SU-DHL-6 (cell line): Measurements from ENCODE around the gene IFITM1.

Experiments
- EZH2phosphoT487 ChIP-seq: fragments of 200-600 bp; sonication (generic), shearing (Covaris generic); conservative IDR thresholded peaks from 2 replicates; pipeline ENCODE4 v1.6.1; 2018; ENCODE audit warnings: mild to moderate bottlenecking, antibody characterized with exemption, low read length, moderate library complexity, mixed read lengths
- TF ChIP-seq, protein P1 (sequence below): fragments of 200-600 bp; sonication (generic); IDR thresholded peaks from one replicate; pipeline ENCODE4 v1.5.1; 2017; ENCODE audit warnings: antibody characterized with exemption, mild to moderate bottlenecking, low read length, moderate library complexity; ENCODE audit not compliant: insufficient read depth, poor library complexity, severe bottlenecking

DNA sequence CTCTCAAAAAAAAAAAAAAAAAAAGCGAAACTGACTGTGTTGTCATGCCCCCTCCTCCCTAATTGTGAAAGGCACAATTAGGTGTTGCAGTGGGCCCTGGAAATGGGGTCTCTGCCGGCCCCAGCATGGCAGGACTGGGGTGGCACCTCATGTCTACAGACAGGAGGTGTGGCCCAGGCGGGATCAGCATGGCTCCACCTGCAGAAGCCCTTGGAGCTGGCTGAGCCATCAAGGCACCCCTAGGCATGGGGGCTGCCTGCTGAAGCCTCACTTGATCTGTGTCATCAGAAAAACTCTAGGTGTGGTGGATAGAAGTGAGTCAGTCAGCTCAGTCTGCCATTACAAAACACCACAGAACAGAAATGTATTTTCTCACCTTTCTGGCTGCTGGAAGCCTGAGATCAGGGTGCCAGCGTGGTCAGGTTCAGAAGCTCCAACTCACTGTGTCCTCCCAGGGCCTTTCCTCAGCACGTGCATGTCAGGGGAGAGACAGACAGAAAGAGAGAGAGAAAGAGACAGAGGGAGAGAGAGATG is 45.4 kb downstream of the IFITM1 start:
- TF ChIP-seq, protein P1, sequence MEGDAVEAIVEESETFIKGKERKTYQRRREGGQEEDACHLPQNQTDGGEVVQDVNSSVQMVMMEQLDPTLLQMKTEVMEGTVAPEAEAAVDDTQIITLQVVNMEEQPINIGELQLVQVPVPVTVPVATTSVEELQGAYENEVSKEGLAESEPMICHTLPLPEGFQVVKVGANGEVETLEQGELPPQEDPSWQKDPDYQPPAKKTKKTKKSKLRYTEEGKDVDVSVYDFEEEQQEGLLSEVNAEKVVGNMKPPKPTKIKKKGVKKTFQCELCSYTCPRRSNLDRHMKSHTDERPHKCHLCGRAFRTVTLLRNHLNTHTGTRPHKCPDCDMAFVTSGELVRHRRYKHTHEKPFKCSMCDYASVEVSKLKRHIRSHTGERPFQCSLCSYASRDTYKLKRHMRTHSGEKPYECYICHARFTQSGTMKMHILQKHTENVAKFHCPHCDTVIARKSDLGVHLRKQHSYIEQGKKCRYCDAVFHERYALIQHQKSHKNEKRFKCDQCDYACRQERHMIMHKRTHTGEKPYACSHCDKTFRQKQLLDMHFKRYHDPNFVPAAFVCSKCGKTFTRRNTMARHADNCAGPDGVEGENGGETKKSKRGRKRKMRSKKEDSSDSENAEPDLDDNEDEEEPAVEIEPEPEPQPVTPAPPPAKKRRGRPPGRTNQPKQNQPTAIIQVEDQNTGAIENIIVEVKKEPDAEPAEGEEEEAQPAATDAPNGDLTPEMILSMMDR = no peak
- TF ChIP-seq EZH2phosphoT487 = no peak
